HEK293 (cell line): ENCODE measurements around the gene SNX21.

Source experiments
- BCL6B ChIP-seq: fragments of 450-650 bp; formaldehyde crosslinking; IDR thresholded peaks from 2 replicates; pipeline ENCODE4 v1.5.1; 2017; ENCODE audit warnings: missing biosample characterization, missing genetic modification characterization
- CTCF ChIP-seq: fragments of 450-650 bp; formaldehyde crosslinking; IDR thresholded peaks from 2 replicates; pipeline ENCODE4 v1.5.1; 2016; ENCODE audit warnings: missing biosample characterization, missing genetic modification characterization
- KLF10 ChIP-seq: fragments of 450-650 bp; IDR thresholded peaks from 2 replicates; pipeline ENCODE4 v1.5.1; 2018; ENCODE audit warnings: missing biosample characterization, mild to moderate bottlenecking, missing genetic modification characterization
- SCRT1 ChIP-seq: fragments of 450-650 bp; formaldehyde crosslinking; IDR thresholded peaks from 2 replicates; pipeline ENCODE4 v1.5.1; 2016; ENCODE audit warnings: missing biosample characterization, missing genetic modification characterization, borderline replicate concordance
- ZBTB26 ChIP-seq: fragments of 450-650 bp; formaldehyde crosslinking; optimal IDR thresholded peaks from 2 replicates; pipeline ENCODE3; 2016; ENCODE audit warnings: missing biosample characterization, mild to moderate bottlenecking, missing genetic modification characterization
- TF ChIP-seq, protein P1 (sequence below): fragments of 450-650 bp; formaldehyde crosslinking; IDR thresholded peaks from 2 replicates; pipeline ENCODE4 v1.5.1; 2017; ENCODE audit warnings: missing biosample characterization, missing genetic modification characterization
- TF ChIP-seq, protein P2 (sequence below): fragments of 450-650 bp; formaldehyde crosslinking; IDR thresholded peaks from 2 replicates; pipeline ENCODE4 v1.5.1; 2016; ENCODE audit warnings: missing biosample characterization, missing genetic modification characterization
- TF ChIP-seq, protein P3 (sequence below): fragments of 450-650 bp; formaldehyde crosslinking; IDR thresholded peaks from 2 replicates; pipeline ENCODE4 v1.5.1; 2017; ENCODE audit warnings: missing biosample characterization, mild to moderate bottlenecking, missing genetic modification characterization, moderate library complexity

DNA sequence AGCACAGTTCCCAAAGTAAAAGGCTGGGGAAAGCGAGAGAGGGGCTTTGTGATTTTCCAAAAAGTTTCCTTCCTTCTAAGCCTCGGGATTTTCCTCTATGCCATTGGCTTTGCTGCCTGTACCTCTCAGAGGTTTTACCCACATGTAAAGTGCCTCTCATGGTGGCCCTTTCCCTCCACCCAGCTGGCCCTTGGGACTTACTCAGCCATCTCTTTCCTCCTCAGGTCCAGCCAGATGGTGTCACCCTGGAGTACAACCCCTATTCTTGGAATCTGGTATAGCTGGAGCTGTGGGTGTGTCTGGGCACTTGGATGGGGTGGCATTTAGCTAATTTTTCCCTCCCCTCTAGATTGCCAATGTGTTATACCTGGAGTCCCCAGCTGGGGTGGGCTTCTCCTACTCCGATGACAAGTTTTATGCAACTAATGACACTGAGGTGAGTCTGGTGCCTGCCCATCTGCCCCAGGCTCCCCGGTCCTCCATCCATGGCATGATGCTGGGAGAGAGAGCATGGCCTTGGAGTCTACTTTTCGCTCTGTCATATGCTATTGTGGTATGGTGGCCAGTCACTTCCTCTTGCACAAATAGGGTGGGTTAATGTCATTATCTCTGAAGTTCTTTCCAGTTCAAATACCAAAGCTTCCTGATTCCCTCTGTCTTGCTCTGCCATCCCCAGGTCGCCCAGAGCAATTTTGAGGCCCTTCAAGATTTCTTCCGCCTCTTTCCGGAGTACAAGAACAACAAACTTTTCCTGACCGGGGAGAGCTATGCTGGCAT lies 58.6 kb downstream of the SNX21 start:
- TF ChIP-seq, protein P1, sequence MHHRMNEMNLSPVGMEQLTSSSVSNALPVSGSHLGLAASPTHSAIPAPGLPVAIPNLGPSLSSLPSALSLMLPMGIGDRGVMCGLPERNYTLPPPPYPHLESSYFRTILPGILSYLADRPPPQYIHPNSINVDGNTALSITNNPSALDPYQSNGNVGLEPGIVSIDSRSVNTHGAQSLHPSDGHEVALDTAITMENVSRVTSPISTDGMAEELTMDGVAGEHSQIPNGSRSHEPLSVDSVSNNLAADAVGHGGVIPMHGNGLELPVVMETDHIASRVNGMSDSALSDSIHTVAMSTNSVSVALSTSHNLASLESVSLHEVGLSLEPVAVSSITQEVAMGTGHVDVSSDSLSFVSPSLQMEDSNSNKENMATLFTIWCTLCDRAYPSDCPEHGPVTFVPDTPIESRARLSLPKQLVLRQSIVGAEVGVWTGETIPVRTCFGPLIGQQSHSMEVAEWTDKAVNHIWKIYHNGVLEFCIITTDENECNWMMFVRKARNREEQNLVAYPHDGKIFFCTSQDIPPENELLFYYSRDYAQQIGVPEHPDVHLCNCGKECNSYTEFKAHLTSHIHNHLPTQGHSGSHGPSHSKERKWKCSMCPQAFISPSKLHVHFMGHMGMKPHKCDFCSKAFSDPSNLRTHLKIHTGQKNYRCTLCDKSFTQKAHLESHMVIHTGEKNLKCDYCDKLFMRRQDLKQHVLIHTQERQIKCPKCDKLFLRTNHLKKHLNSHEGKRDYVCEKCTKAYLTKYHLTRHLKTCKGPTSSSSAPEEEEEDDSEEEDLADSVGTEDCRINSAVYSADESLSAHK (tag by site-specific recombination), result no peak
- no peak for TF ChIP-seq SCRT1 (tag by site-specific recombination)
- no peak for TF ChIP-seq ZBTB26 (tag by site-specific recombination)
- no peak for TF ChIP-seq BCL6B (tag by site-specific recombination)
- TF ChIP-seq KLF10 (tag by site-specific recombination), result no peak
- TF ChIP-seq, protein P2, sequence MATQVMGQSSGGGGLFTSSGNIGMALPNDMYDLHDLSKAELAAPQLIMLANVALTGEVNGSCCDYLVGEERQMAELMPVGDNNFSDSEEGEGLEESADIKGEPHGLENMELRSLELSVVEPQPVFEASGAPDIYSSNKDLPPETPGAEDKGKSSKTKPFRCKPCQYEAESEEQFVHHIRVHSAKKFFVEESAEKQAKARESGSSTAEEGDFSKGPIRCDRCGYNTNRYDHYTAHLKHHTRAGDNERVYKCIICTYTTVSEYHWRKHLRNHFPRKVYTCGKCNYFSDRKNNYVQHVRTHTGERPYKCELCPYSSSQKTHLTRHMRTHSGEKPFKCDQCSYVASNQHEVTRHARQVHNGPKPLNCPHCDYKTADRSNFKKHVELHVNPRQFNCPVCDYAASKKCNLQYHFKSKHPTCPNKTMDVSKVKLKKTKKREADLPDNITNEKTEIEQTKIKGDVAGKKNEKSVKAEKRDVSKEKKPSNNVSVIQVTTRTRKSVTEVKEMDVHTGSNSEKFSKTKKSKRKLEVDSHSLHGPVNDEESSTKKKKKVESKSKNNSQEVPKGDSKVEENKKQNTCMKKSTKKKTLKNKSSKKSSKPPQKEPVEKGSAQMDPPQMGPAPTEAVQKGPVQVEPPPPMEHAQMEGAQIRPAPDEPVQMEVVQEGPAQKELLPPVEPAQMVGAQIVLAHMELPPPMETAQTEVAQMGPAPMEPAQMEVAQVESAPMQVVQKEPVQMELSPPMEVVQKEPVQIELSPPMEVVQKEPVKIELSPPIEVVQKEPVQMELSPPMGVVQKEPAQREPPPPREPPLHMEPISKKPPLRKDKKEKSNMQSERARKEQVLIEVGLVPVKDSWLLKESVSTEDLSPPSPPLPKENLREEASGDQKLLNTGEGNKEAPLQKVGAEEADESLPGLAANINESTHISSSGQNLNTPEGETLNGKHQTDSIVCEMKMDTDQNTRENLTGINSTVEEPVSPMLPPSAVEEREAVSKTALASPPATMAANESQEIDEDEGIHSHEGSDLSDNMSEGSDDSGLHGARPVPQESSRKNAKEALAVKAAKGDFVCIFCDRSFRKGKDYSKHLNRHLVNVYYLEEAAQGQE (tag by site-specific recombination), result no peak
- TF ChIP-seq, protein P3, sequence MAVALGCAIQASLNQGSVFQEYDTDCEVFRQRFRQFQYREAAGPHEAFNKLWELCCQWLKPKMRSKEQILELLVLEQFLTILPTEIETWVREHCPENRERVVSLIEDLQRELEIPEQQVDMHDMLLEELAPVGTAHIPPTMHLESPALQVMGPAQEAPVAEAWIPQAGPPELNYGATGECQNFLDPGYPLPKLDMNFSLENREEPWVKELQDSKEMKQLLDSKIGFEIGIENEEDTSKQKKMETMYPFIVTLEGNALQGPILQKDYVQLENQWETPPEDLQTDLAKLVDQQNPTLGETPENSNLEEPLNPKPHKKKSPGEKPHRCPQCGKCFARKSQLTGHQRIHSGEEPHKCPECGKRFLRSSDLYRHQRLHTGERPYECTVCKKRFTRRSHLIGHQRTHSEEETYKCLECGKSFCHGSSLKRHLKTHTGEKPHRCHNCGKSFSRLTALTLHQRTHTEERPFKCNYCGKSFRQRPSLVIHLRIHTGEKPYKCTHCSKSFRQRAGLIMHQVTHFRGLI (tag by site-specific recombination), result no peak
- TF ChIP-seq CTCF, result no peak
